Stomach (tissue), 4 donors: ENCODE data around the gene ANKRD62.

Source experiments
- CTCF ChIP-seq, 7 experiments: fragments of 450-650 bp in 4 of 7; fragments of 200-600 bp in 3 of 7; sonication (generic) in 3 of 7; IDR thresholded peaks; one replicate each; pipeline ENCODE4 v1.5.1; 2016 to 2019; ENCODE audit warnings: antibody characterized with exemption in 7 of 7, control low read depth in 2 of 7, mild to moderate bottlenecking in 1 of 7
- EP300 ChIP-seq: sonication (generic); formaldehyde crosslinking; IDR thresholded peaks from one replicate; pipeline ENCODE4 v1.6.1; 2017; ENCODE audit warnings: antibody characterized with exemption
- POLR2A ChIP-seq, 4 donors: fragments of 450-650 bp; IDR thresholded peaks; one replicate each; pipeline ENCODE4 v1.6.1; 2016; ENCODE audit warnings: antibody characterized with exemption in 4 of 4, control low read depth in 2 of 4, mild to moderate bottlenecking in 1 of 4, moderate library complexity in 1 of 4

GRCh38 chr18:12060182-12060870 is 33.3 kb upstream of the ANKRD62 start:
- no peak for TF ChIP-seq EP300
- TF ChIP-seq POLR2A (IDR thresholded peaks at IDR 0.05): no peak
- TF ChIP-seq CTCF (IDR thresholded peaks at IDR 0.05): no peak
